ENCODE results near the gene NFIA. TPM values are rescaled to one million over a fixed set of nuclear protein-coding genes. Genes with fewer than 3 reads are reported as not detected.

The NFIA gene
- total RNA-seq, 1 experiment from 2014 or later = 0.35 TPM

DNA sequence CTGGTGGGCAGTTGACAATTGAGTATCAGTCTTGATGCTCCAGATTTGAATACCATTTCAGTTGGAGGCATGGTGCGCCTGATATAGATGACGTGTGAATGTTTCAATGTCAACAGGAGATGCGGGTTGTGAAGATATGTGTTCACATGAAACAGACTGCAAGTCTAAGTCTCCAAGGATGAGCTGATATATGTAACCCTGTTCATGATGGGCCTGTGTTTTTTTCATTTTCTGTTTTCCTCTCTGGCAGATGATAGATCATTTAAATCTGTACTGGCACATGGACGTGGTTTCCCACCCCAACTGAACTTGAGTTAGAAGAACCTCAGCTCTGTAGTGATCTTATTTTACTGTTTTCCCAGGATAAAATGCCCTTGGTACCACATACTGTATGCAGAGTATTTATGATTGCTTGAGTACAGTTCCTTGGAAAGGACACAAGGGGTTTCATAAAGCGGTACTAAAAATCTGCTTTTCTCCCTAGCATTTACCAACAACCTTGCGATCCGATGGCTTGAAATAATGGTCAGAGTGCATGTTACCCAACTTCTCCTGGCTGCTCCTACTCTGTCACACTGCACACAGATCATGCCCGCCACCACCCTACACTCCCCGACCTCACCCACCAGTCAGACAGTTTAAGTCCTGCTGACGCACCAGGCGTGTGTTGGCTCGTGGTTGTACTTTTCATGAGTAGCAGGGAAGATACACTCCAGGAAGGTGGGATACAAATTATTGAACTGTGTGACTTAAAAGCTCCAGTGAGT lies 131.1 kb downstream of the NFIA start:
- Mint-ChIP-seq H3K4me3 (no peak overlapping the region), H3K9me3 (no peaks in the 10 kb centered on the region), H3K4me1 (peaks cover 0 to 4% of the 10 kb centered on the region in 2 experiments; a peak in 2 of 4 replicates), H3K27ac (peak overlapping the region in 1 of 3 experiments; percentile 52; a peak in 2 of 7 replicates), H3K27me3 (ENCODE audit: low read depth) (no peaks in the 10 kb centered on the region), H3K36me3 (ENCODE audit: insufficient read depth in 1 of 3, low read depth in 3 of 3) (no peaks in the 10 kb centered on the region)
- Histone ChIP-seq H3K9ac (ENCODE audit: extremely low read depth, insufficient read length, low read length) (no peak overlapping the region), H3K9me3 (ENCODE audit: control insufficient read depth, low read depth, low read length) (no peaks in the 10 kb centered on the region), H2AK5ac (ENCODE audit: insufficient read length, low read length) (no peak overlapping the region), H3K27me3 (ENCODE audit: insufficient read depth, low read length) (no peaks in the 10 kb centered on the region), H3K79me2 (ENCODE audit: insufficient read depth, low read length) (no peaks in the 10 kb centered on the region), H3K4me2 (ENCODE audit: insufficient read depth, insufficient read length, low read length) (no peak overlapping the region), H3K56ac (ENCODE audit: insufficient read length, low read depth, low read length) (no peak overlapping the region), H3K27ac (ENCODE audit: insufficient read length, low read depth, low read length) (no peak overlapping the region), H4K20me1 (ENCODE audit: control insufficient read depth, insufficient read depth, insufficient read length) (no peaks in the 10 kb centered on the region), H3K23ac (ENCODE audit: insufficient read length, low read depth, low read length) (no peak overlapping the region), H2AFZ (ENCODE audit: low read length) (no peak overlapping the region), H4K91ac (ENCODE audit: insufficient read length, low read depth, low read length) (no peak overlapping the region), H2BK120ac (ENCODE audit: low read depth, low read length, poor library complexity, severe bottlenecking) (no peak overlapping the region), H4K5ac (ENCODE audit: insufficient read length, low read depth, low read length) (no peak overlapping the region), H3K4ac (ENCODE audit: low read depth, low read length) (no peak overlapping the region), H3K4me1 (ENCODE audit: insufficient read depth, low read length) (no peaks in the 10 kb centered on the region; the same call in 1 of the 2 replicates), H2BK15ac (ENCODE audit: low read depth, low read length) (no peak overlapping the region), H2BK5ac (ENCODE audit: insufficient read length, low read length) (no peak overlapping the region), H3K23me2 (ENCODE audit: insufficient read length, low read depth, low read length, poor library complexity, severe bottlenecking) (no peaks in the 10 kb centered on the region), H3K18ac (ENCODE audit: insufficient read length, low read depth, low read length) (no peak overlapping the region), H2BK20ac (ENCODE audit: low read depth, low read length, poor library complexity, severe bottlenecking) (no peak overlapping the region), H3K79me1 (ENCODE audit: insufficient read depth, low read depth, low read length, poor library complexity, severe bottlenecking) (no peaks in the 10 kb centered on the region), H4K8ac (replicated peaks; ENCODE audit: insufficient read length, low read depth, low read length) (peak overlapping the region; percentile 1), H3T11ph (ENCODE audit: low read length) (no peak overlapping the region), H2BK12ac (ENCODE audit: insufficient read length, low read depth, low read length) (no peak overlapping the region), H3K14ac (ENCODE audit: insufficient read depth, low read length) (no peak overlapping the region)
- DNase-seq = no peak
- TF ChIP-seq, protein P1, sequence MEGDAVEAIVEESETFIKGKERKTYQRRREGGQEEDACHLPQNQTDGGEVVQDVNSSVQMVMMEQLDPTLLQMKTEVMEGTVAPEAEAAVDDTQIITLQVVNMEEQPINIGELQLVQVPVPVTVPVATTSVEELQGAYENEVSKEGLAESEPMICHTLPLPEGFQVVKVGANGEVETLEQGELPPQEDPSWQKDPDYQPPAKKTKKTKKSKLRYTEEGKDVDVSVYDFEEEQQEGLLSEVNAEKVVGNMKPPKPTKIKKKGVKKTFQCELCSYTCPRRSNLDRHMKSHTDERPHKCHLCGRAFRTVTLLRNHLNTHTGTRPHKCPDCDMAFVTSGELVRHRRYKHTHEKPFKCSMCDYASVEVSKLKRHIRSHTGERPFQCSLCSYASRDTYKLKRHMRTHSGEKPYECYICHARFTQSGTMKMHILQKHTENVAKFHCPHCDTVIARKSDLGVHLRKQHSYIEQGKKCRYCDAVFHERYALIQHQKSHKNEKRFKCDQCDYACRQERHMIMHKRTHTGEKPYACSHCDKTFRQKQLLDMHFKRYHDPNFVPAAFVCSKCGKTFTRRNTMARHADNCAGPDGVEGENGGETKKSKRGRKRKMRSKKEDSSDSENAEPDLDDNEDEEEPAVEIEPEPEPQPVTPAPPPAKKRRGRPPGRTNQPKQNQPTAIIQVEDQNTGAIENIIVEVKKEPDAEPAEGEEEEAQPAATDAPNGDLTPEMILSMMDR (conservative IDR thresholded peaks at IDR 0.05) = no peak
- no CpG with 5 or more reads among the region's 12 CpGs for WGBS (ENCODE audit: extremely low coverage, insufficient read length, low lambda C conversion rate)

Data from H9 (cell line).